KMS-11 (cell line): ENCODE results near the gene ANXA11.

ENCODE experiments used
- H2AFZ ChIP-seq: fragments of 200-600 bp; sonication (generic); 2 replicates; pipeline ENCODE4 v1.6.1; 2016; ENCODE audit warnings: antibody characterized with exemption, mixed run types, low read depth
- H3K27ac ChIP-seq: fragments of 200-600 bp; sonication (generic); 2 replicates; pipeline ENCODE4 v1.6.1; 2016; ENCODE audit warnings: mild to moderate bottlenecking, mixed run types
- H3K27me3 ChIP-seq: fragments of 200-600 bp; sonication (generic); 2 replicates; pipeline ENCODE4 v1.6.1; 2017; ENCODE audit warnings: mild to moderate bottlenecking, low read depth, mixed run types, moderate library complexity; ENCODE audit not compliant: insufficient read depth
- H3K36me3 ChIP-seq: fragments of 200-600 bp; sonication (generic); 2 replicates; pipeline ENCODE4 v1.6.1; 2017; ENCODE audit warnings: mild to moderate bottlenecking, mixed run types; ENCODE audit not compliant: insufficient read depth
- H3K4me1 ChIP-seq: fragments of 200-600 bp; sonication (generic); 2 replicates; pipeline ENCODE4 v1.6.1; 2016; ENCODE audit warnings: mild to moderate bottlenecking, low read depth, mixed run types; ENCODE audit not compliant: poor library complexity, severe bottlenecking
- H3K4me2 ChIP-seq: fragments of 200-600 bp; sonication (generic); 2 replicates; pipeline ENCODE4 v1.7.0; 2016; ENCODE audit warnings: mild to moderate bottlenecking, mixed run types
- H3K4me3 ChIP-seq: fragments of 200-600 bp; sonication (generic); IDR thresholded peaks from 2 replicates; pipeline ENCODE4 v1.6.1; 2017; ENCODE audit warnings: low read depth, low read length, mixed read lengths; ENCODE audit not compliant: insufficient read depth
- H3K79me2 ChIP-seq: fragments of 200-600 bp; sonication (generic); 2 replicates; pipeline ENCODE4 v1.6.1; 2016; ENCODE audit warnings: low read depth, mixed run types; ENCODE audit not compliant: insufficient read depth
- H3K9ac ChIP-seq: fragments of 200-600 bp; sonication (generic); 2 replicates; pipeline ENCODE4 v1.6.1; 2016; ENCODE audit warnings: mild to moderate bottlenecking, mixed run types
- H4K20me1 ChIP-seq: fragments of 200-600 bp; sonication (generic); 2 replicates; pipeline ENCODE4 v1.6.1; 2016; ENCODE audit warnings: mild to moderate bottlenecking, mixed run types; ENCODE audit not compliant: insufficient read depth
- CTCF ChIP-seq: fragments of 200-600 bp; sonication (generic); conservative IDR thresholded peaks from 2 replicates; pipeline ENCODE4 v1.6.1; 2017; ENCODE audit warnings: low read depth, mild to moderate bottlenecking, antibody characterized with exemption, low read length, moderate library complexity, mixed read lengths

The ANXA11 gene

GRCh38 chr10:80168162-80168511, 37.2 kb downstream of the ANXA11 start:
- no peaks in the 10 kb centered on the region for H3K36me3 ChIP-seq
- no peaks in the 10 kb centered on the region for H4K20me1 ChIP-seq

DNA sequence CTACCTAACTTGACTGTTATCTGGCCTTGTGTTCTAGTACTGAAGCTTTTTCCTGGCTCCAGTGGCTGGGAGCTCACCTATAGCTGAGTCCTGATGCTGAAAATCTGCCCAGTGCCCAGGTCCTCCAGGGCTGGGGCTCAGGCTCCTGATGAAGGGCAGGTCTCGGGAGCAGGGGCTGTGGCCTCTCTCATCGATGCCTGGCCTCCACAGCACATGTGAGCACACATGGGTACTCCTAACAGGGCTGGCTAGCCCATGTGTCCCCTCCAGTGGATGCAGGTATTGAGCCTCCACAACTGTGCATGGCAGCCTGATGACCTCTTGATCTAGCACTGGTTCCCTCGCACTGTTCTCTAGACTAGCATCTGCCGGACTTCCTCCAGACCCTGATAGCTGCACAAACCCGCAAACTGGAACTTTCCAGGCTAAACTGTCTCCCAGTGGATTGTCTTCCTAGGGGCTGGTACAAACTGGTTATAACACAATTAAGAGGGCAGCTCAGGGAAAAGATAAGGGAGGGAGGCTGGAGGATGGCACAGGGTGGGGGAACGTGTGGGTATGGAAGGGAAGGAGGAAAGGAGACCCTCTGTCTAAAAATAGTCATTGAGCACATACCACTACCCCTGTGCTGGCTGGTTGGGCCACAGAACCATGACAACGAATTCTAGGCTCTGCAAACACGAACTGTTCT, 37.7 kb downstream of the ANXA11 start:
- Histone ChIP-seq H3K9ac (no peak overlapping the region), H3K4me2 (no peak overlapping the region), H3K27me3 (no peaks in the 10 kb centered on the region), H3K4me3 (no peak overlapping the region), H3K36me3 (no peaks in the 10 kb centered on the region), H3K27ac (no peak overlapping the region), H2AFZ (no peak overlapping the region), H4K20me1 (no peaks in the 10 kb centered on the region), H3K79me2 (no peaks in the 10 kb centered on the region), H3K4me1 (no peaks in the 10 kb centered on the region)
- TF ChIP-seq CTCF: no peak

More at GRCh38 chr10:80168162-80168511, 37.2 kb downstream of the ANXA11 start:
- Histone ChIP-seq H3K9ac (no peak overlapping the region), H3K27ac (no peak overlapping the region), H3K4me1 (no peaks in the 10 kb centered on the region), H3K27me3 (no peaks in the 10 kb centered on the region), H3K4me2 (no peak overlapping the region), H3K4me3 (no peak overlapping the region), H3K79me2 (no peaks in the 10 kb centered on the region), H2AFZ (no peak overlapping the region)
- TF ChIP-seq CTCF: no peak

- Histone ChIP-seq H4K20me1 (no peaks in the 10 kb centered on the region), H3K9ac (no peak overlapping the region), H3K4me2 (no peak overlapping the region), H3K4me1 (no peaks in the 10 kb centered on the region), H3K36me3 (no peaks in the 10 kb centered on the region), H3K27me3 (no peaks in the 10 kb centered on the region), H3K4me3 (no peak overlapping the region), H2AFZ (no peak overlapping the region), H3K79me2 (no peaks in the 10 kb centered on the region), H3K27ac (no peak overlapping the region)
- TF ChIP-seq CTCF: no peak
Measured at GRCh38 chr10:80166581-80167470, 38.5 kb downstream of the ANXA11 start.

- H3K36me3 ChIP-seq: no peaks in the 10 kb centered on the region
- no peak overlapping the region for H3K9ac ChIP-seq
- H3K79me2 ChIP-seq: no peaks in the 10 kb centered on the region
- no peak overlapping the region for H2AFZ ChIP-seq
- H3K4me3 ChIP-seq: no peak overlapping the region
- H3K27me3 ChIP-seq: no peaks in the 10 kb centered on the region
- H3K4me1 ChIP-seq: no peaks in the 10 kb centered on the region
- no peaks in the 10 kb centered on the region for H4K20me1 ChIP-seq
- TF ChIP-seq CTCF: no peak
- no peak overlapping the region for H3K27ac ChIP-seq
- no peak overlapping the region for H3K4me2 ChIP-seq
Measured at GRCh38 chr10:80165173-80165572, 40.2 kb downstream of the ANXA11 start.
